Neural cell (in vitro differentiated cells): Measurements from ENCODE around the gene POLRMT. TPM values are rescaled to one million over a fixed set of nuclear protein-coding genes. Genes with fewer than 3 reads are reported as not detected.
"Not testable (repeated sequence)": the region's sequence is repeated elsewhere in the genome, so short reads cannot be mapped to it uniquely, and the experiment has no call there.

Source experiments
- H2AFZ ChIP-seq: fragments of 200-600, 300-800 bp; sonication (generic), shearing (Covaris generic); 2 replicates; pipeline ENCODE4 v1.6.0; 2014; ENCODE audit warnings: low read depth, mild to moderate bottlenecking, antibody characterized with exemption, low read length, moderate library complexity
- H3F3A ChIP-seq: fragments of 200-600 bp; shearing (Covaris generic); 2 replicates; pipeline ENCODE4 v1.6.1; 2016; ENCODE audit warnings: mild to moderate bottlenecking, moderate library complexity, mixed read lengths, antibody characterized with exemption, low read length; ENCODE audit not compliant: insufficient read depth, poor library complexity, severe bottlenecking
- H3K27ac ChIP-seq: fragments of 200-600, 300-800 bp; sonication (generic), shearing (Covaris generic); 2 replicates; pipeline ENCODE4 v1.5.1; 2014; ENCODE audit warnings: mild to moderate bottlenecking, low read length, moderate library complexity
- H3K27me3 ChIP-seq: fragments of 300-800, 200-600 bp; sonication (generic), shearing (Covaris generic); 2 replicates; pipeline ENCODE4 v1.6.0; 2014; ENCODE audit warnings: mild to moderate bottlenecking, low read depth, low read length, moderate library complexity; ENCODE audit not compliant: insufficient read depth
- H3K36me3 ChIP-seq: fragments of 300-800, 200-600 bp; sonication (generic), shearing (Covaris generic); 2 replicates; pipeline ENCODE4 v1.5.1; 2014; ENCODE audit warnings: mild to moderate bottlenecking, antibody characterized with exemption, low read length, moderate library complexity; ENCODE audit not compliant: insufficient read depth
- H3K4me2 ChIP-seq: fragments of 300-800, 200-600 bp; sonication (generic), shearing (Covaris generic); 2 replicates; pipeline ENCODE4 v1.6.0; 2014; ENCODE audit warnings: mild to moderate bottlenecking, low read length
- H3K4me3 ChIP-seq: fragments of 300-800, 200-600 bp; sonication (generic), shearing (Covaris generic); 2 replicates; pipeline ENCODE4 v1.5.1; 2014; ENCODE audit warnings: mild to moderate bottlenecking, low read length, moderate library complexity
- H3K79me2 ChIP-seq: fragments of 200-600 bp; shearing (Covaris generic); replicated peaks from 2 replicates; pipeline ENCODE4 v1.6.0; 2014; ENCODE audit warnings: mild to moderate bottlenecking, low read length, moderate library complexity; ENCODE audit not compliant: insufficient read depth
- H3K9ac ChIP-seq: fragments of 300-800, 200-600 bp; sonication (generic), shearing (Covaris generic); 2 replicates; pipeline ENCODE4 v1.6.1; 2016; ENCODE audit warnings: mild to moderate bottlenecking, low read length, mixed read lengths
- H3K9me2 ChIP-seq: fragments of 200-600 bp; shearing (Covaris generic); 2 replicates; pipeline ENCODE4 v1.6.1; 2016; ENCODE audit warnings: mild to moderate bottlenecking, low read length, mixed read lengths; ENCODE audit not compliant: insufficient read depth
- H3K9me3 ChIP-seq: fragments of 200-600, 300-800 bp; sonication (generic), shearing (Covaris generic); 2 replicates; pipeline ENCODE4 v1.6.1; 2016; ENCODE audit warnings: mild to moderate bottlenecking, mixed run types, low read length, moderate library complexity, mixed read lengths
- H4K20me1 ChIP-seq: fragments of 200-600 bp; shearing (Covaris generic); 2 replicates; pipeline ENCODE4 v1.6.1; 2016; ENCODE audit warnings: mild to moderate bottlenecking, mixed run types; ENCODE audit not compliant: insufficient read depth
- CTCF ChIP-seq: fragments of 450-650 bp; IDR thresholded peaks from 2 replicates; pipeline ENCODE4 v1.5.1; 2014; ENCODE audit warnings: antibody characterized with exemption, mild to moderate bottlenecking, moderate library complexity; ENCODE audit not compliant: poor library complexity, severe bottlenecking
- EP300 ChIP-seq: fragments of 450-650 bp; conservative IDR thresholded peaks from 2 replicates; pipeline ENCODE4 v1.6.1; 2014; ENCODE audit warnings: antibody characterized with exemption, mild to moderate bottlenecking, moderate library complexity; ENCODE audit not compliant: poor library complexity, severe bottlenecking
- EZH2 ChIP-seq: fragments of 200-600, 300-800 bp; shearing (Covaris generic), sonication (generic); IDR thresholded peaks from 2 replicates; pipeline ENCODE4 v1.6.1; 2014; ENCODE audit warnings: antibody characterized with exemption, low read length, borderline replicate concordance, mild to moderate bottlenecking; ENCODE audit not compliant: insufficient read depth, poor library complexity, severe bottlenecking
- MXI1 ChIP-seq: fragments of 450-650 bp; conservative IDR thresholded peaks from 2 replicates; pipeline ENCODE4 v1.6.1; 2014; ENCODE audit warnings: antibody characterized with exemption, mild to moderate bottlenecking; ENCODE audit not compliant: poor library complexity, severe bottlenecking
- POLR2AphosphoS5 ChIP-seq: IDR thresholded peaks from 2 replicates; pipeline ENCODE4 v1.6.1; 2012
- RAD21 ChIP-seq: fragments of 450-650 bp; conservative IDR thresholded peaks from 2 replicates; pipeline ENCODE4 v1.6.1; 2014; ENCODE audit warnings: antibody characterized with exemption, mild to moderate bottlenecking, moderate library complexity
- REST ChIP-seq: IDR thresholded peaks from 2 replicates; pipeline ENCODE4 v1.6.1; 2012; ENCODE audit warnings: borderline replicate concordance
- SMC3 ChIP-seq: fragments of 450-650 bp; conservative IDR thresholded peaks from 2 replicates; pipeline ENCODE4 v1.6.1; 2014; ENCODE audit warnings: antibody characterized with exemption, mild to moderate bottlenecking, moderate library complexity; ENCODE audit not compliant: poor library complexity
- TAF1 ChIP-seq: IDR thresholded peaks from 2 replicates; pipeline ENCODE4 v1.6.1; 2012; ENCODE audit warnings: low read depth
- polyA plus RNA-seq: library from polyadenylated mRNA; depleted of rRNA; stranded (reverse); fragments of >200 nt; gene quantifications from 2 replicates; pipeline ENCODE4 v1.2.3, GENCODE V29; 2014

Gene POLRMT
- polyA plus RNA-seq, 1 donor from 2014 or later: 28.3 TPM

GRCh38 chr19:608155-609003 is 25.0 kb downstream of the POLRMT start:
- Histone ChIP-seq H3K4me2 (no peak overlapping the region), H3F3A (no peaks in the 10 kb centered on the region), H3K4me3 (no peak overlapping the region), H3K27me3 (no peaks in the 10 kb centered on the region), H3K9ac (no peak overlapping the region), H3K9me3 (no peaks in the 10 kb centered on the region), H2AFZ (no peak overlapping the region), H3K36me3 (no peaks in the 10 kb centered on the region), H4K20me1 (no peaks in the 10 kb centered on the region), H3K79me2 (no peaks in the 10 kb centered on the region), H3K27ac (no peak overlapping the region), H3K9me2 (no peaks in the 10 kb centered on the region)
- TF ChIP-seq TAF1 (no peak), EZH2 (no peak), POLR2AphosphoS5 (no peak), CTCF (no peak), MXI1 (no peak), SMC3 (no peak), REST (no peak), RAD21 (no peak), EP300 (no peak)

GRCh38 chr19:607301-608154 is 25.8 kb downstream of the POLRMT start:
- no peak for TF ChIP-seq EP300
- TF ChIP-seq RAD21: no peak
- no peak for TF ChIP-seq SMC3
- TF ChIP-seq REST: no peak

GRCh38 chr19:605061-605971 is 28.0 kb downstream of the POLRMT start:
- not testable (repeated sequence) for H3K36me3 ChIP-seq, H3K9me2 ChIP-seq, H4K20me1 ChIP-seq, H3F3A ChIP-seq, H3K4me3 ChIP-seq, H3K27ac ChIP-seq, H3K79me2 ChIP-seq, H3K4me2 ChIP-seq, H2AFZ ChIP-seq, H3K9ac ChIP-seq, H3K9me3 ChIP-seq, H3K27me3 ChIP-seq

More at GRCh38 chr19:607301-608154, 25.8 kb downstream of the POLRMT start:
- Histone ChIP-seq H3K9me2 (no peaks in the 10 kb centered on the region), H3K36me3 (no peaks in the 10 kb centered on the region), H3K9ac (no peak overlapping the region), H3K27me3 (no peaks in the 10 kb centered on the region), H3K4me3 (no peak overlapping the region), H4K20me1 (no peaks in the 10 kb centered on the region), H3K79me2 (no peaks in the 10 kb centered on the region), H3F3A (no peaks in the 10 kb centered on the region), H3K27ac (no peak overlapping the region), H2AFZ (no peak overlapping the region), H3K9me3 (no peaks in the 10 kb centered on the region), H3K4me2 (no peak overlapping the region)
